HFF-Myc (cell line): ENCODE measurements around the gene GMNN.
"Not testable (repeated sequence)": the region's sequence is repeated elsewhere in the genome, so short reads cannot be mapped to it uniquely, and the experiment has no call there.

Experiments
- DNase-seq: peaks from one replicate; pipeline ENCODE4 v3.0.0-alpha.2; 2011; ENCODE audit warnings: low read depth; ENCODE audit errors: extremely low read depth
- H3K4me3 ChIP-seq: replicated peaks from 2 replicates; pipeline ENCODE4 v1.5.1; 2011; ENCODE audit warnings: low read depth, mild to moderate bottlenecking, control low read depth, low read length
- TF ChIP-seq, protein P1 (sequence below): IDR thresholded peaks from 2 replicates; pipeline ENCODE4 v1.5.1; 2012; ENCODE audit warnings: mild to moderate bottlenecking, low read depth, low read length, control low read depth; ENCODE audit errors: missing control alignments

GMNN gene

DNA sequence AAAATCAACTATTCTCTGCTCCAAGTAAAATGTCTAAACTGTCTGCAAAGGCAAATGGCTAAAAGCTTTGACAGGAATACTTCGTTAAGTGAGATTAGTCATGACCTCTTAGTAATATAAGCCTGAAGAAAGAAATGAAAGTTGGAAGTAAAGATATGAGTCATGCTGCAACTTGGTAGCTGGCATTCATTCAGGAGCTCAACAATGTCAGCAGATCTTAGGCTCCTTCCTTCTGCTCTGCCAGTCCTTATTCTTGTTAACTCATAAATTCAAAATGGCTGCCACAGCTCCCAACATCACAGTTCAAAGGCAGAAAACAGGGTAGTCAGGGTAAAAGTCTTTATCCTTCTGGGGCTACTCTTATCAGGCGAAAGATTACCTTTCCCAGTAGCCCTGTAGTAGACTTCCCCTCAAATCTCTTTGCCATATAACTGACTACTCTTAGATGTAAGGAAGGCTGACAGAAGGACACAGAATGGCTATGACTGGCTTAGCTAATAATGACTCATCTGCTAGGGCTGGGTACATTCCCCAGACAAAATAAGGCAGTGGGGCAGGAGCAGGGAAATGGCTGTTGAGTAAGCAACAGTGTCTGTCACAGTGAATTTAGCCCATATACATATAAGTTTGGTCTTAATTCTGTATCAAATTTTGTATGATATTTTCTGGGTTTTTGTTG, 31.3 kb upstream of the GMNN start:
- DNase-seq, result peak; percentile 97
- TF ChIP-seq, protein P1, sequence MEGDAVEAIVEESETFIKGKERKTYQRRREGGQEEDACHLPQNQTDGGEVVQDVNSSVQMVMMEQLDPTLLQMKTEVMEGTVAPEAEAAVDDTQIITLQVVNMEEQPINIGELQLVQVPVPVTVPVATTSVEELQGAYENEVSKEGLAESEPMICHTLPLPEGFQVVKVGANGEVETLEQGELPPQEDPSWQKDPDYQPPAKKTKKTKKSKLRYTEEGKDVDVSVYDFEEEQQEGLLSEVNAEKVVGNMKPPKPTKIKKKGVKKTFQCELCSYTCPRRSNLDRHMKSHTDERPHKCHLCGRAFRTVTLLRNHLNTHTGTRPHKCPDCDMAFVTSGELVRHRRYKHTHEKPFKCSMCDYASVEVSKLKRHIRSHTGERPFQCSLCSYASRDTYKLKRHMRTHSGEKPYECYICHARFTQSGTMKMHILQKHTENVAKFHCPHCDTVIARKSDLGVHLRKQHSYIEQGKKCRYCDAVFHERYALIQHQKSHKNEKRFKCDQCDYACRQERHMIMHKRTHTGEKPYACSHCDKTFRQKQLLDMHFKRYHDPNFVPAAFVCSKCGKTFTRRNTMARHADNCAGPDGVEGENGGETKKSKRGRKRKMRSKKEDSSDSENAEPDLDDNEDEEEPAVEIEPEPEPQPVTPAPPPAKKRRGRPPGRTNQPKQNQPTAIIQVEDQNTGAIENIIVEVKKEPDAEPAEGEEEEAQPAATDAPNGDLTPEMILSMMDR, result no peak
- peak overlapping the region; percentile 14; the same call in 1 of the 2 replicates for H3K4me3 ChIP-seq

DNA sequence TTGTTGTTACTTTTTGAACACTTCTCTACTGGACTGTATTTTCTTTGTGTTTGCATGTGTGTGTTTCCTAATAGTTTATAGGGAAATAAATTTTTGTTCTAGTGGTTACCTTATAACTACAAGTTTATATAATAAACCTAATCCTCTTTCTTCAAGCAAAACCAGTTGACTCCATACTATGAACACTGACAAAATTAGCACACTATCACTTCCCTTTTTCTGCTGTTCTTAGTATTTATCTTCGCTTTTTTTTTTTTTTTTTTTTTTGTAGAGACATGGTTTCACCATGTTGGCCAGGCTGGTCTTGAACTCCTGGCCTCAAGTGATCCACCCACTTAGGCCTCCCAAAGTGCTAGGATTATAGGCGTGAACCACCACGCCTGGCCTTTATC, 30.8 kb upstream of the GMNN start:
- DNase-seq, result no peak
- H3K4me3 ChIP-seq, result no peak overlapping the region
- TF ChIP-seq, protein P1, result no peak

DNA sequence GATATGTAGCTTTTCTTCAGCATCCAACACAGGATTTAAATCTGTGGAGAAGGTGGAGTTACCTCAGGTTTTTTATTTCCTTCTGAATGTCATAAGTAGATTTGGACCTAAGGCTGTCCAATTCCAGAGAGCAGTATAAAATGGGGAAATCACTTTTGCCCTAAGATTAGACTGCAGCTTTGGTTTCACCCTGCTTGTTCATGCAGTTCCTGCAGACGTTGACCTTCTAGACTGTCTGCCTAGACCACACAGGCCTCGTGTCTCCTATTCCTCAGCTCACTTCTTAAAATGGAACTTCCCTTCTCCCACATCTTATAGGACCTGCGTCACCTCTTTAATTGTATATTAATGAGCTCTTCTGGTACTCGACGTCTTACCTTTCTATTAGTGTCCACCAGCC, 29.8 kb upstream of the GMNN start:
- TF ChIP-seq, protein P1, result no peak
- no peak for DNase-seq
- H3K4me3 ChIP-seq, result no peak overlapping the region

DNA sequence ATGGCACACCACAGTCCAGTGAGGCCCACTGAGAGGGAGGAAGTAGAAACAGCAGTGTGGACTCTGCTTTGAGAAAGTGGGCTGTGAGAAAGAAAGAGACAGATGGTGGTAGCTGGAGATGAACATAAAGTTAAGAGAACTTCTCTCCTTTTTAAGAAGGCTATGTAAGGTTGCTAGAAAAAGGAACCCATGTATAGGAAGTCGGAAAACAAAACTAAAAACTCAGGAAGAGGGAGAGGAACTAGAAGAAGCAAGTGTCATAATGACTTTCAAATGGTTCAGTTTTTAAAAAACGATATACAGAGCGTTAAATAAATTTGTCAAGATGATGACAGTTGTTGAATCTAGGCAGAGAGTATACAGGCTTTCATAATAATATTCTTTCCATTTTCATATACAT, 25.4 kb upstream of the GMNN start:
- TF ChIP-seq, protein P1, result no peak
- no peak overlapping the region for H3K4me3 ChIP-seq
- no peak for DNase-seq

DNA sequence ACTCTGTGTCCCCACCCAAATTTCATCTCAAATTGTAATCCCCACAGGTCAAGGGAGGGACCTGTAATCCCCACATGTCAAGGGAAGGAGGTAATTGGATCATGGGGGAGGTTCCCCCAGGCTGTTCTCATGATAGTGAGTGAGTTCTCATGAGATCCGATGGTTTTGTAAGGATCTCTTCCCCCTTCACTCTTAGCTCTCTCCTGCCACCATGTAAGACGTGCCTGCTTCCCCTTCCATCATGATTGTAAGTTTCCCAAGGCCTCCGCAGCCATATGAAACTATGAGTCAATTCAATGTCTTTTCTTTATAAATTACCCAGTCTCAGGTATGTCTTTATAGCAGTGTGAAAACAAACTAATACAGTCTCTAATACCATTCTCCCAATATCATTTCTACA, 23.9 kb upstream of the GMNN start:
- DNase-seq, H3K4me3 ChIP-seq: not testable (repeated sequence)

DNA sequence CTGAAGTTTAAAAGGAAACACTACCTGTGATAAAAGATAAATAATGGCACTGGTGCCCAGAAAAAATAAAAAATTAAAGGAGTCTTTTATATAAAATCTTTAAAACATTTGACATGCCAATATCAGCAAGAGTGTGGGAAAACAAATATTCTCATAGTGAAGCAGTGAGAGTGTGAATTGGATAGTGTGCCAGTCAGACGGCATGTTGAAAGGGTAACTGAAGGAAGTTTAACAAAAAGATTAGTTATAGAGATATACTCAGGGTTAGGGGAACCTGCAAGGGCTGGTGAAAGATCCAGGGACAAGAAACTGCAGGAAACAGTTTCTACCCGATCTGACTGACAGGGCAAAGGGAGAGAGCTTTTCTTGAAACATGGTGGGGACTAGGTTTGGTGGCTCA, 22.2 kb upstream of the GMNN start:
- DNase-seq, result no peak
- TF ChIP-seq, protein P1, result no peak
- no peak overlapping the region for H3K4me3 ChIP-seq

DNA sequence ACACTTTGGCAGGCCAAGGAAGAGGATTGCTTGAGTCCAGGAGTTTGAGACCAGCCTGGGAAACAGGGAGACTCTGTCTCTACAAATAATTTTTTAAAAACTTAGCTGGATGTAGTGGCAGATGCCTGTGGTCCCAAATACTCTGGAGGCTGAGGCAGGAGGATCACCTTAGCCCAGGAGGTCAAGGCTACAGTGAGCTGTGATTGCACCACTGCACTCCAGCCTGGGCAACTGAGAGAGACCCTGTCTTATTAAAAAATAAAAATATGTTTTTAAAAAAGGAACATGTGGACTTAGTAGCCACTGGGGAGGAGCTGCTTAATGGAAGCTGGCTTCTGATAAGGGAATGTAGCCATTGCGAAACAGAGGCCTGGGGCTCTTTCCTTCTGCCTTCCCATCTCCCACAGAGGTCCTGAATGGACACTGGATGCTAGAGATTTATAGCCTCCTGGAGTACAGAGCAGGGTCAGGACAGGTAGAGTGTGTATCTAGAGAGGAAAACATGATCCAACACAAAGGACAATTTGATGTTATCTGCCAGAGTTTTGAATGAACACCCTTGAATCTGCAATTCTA, 21.7 kb upstream of the GMNN start:
- H3K4me3 ChIP-seq, result no peak overlapping the region
- TF ChIP-seq, protein P1, result no peak
- DNase-seq, result no peak
